ENCODE data around the gene CYTH1. TPM values are rescaled to one million over a fixed set of nuclear protein-coding genes. Genes with fewer than 3 reads are reported as not detected.

The CYTH1 gene
- total RNA-seq, 1 donor, result 21.4 TPM

DNA sequence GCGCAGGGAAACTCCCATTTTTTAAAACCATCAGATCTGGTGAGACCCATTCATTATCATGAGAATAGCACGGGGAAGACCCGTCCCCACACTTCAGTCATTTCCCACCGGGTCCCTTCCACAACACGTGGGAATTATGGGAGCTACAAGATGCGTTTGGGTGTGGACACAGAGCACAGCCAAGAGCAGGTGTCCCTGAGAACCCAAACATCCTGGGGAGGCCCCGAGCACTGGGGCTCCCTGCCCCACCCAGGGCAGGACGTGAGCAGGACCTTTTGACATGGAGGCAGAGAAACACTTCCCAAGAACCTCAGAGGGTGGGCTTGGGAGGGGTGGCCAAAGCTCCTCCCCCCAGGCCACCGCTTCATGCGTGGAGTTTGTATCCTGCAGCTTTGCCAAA lies 115.0 kb downstream of the CYTH1 start:
- no peaks in the 10 kb centered on the region for H3K36me3 ChIP-seq (ENCODE audit: insufficient read depth, low read length)
- H3K27ac ChIP-seq (ENCODE audit: low read depth, low read length), result no peak overlapping the region
- H3K4me1 ChIP-seq (ENCODE audit: insufficient read depth, low read length), result peaks cover 6% of the 10 kb centered on the region
- H3K4me3 ChIP-seq (ENCODE audit: insufficient read depth, low read length), result no peak overlapping the region
- TF ChIP-seq, protein P1, sequence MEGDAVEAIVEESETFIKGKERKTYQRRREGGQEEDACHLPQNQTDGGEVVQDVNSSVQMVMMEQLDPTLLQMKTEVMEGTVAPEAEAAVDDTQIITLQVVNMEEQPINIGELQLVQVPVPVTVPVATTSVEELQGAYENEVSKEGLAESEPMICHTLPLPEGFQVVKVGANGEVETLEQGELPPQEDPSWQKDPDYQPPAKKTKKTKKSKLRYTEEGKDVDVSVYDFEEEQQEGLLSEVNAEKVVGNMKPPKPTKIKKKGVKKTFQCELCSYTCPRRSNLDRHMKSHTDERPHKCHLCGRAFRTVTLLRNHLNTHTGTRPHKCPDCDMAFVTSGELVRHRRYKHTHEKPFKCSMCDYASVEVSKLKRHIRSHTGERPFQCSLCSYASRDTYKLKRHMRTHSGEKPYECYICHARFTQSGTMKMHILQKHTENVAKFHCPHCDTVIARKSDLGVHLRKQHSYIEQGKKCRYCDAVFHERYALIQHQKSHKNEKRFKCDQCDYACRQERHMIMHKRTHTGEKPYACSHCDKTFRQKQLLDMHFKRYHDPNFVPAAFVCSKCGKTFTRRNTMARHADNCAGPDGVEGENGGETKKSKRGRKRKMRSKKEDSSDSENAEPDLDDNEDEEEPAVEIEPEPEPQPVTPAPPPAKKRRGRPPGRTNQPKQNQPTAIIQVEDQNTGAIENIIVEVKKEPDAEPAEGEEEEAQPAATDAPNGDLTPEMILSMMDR (IDR thresholded peaks at IDR 0.05; ENCODE audit: extremely low read depth, low read depth, low read length), result no peak
- peaks cover 3% of the 10 kb centered on the region for H3K27me3 ChIP-seq (ENCODE audit: insufficient read depth, low read length)
- DNase-seq (ENCODE audit: insufficient read length, low spot score, missing footprints), result no peak
- no peaks in the 10 kb centered on the region for H4K20me1 ChIP-seq (ENCODE audit: insufficient read depth, low read length)
- no peaks in the 10 kb centered on the region for H3K9me3 ChIP-seq (ENCODE audit: low read depth, low read length)
- no peak overlapping the region for H2AFZ ChIP-seq (ENCODE audit: low read length)
- H3K4me2 ChIP-seq (ENCODE audit: insufficient read depth, low read length), result no peak overlapping the region
- H3K79me2 ChIP-seq (ENCODE audit: insufficient read depth, low read length), result no peaks in the 10 kb centered on the region

DNA sequence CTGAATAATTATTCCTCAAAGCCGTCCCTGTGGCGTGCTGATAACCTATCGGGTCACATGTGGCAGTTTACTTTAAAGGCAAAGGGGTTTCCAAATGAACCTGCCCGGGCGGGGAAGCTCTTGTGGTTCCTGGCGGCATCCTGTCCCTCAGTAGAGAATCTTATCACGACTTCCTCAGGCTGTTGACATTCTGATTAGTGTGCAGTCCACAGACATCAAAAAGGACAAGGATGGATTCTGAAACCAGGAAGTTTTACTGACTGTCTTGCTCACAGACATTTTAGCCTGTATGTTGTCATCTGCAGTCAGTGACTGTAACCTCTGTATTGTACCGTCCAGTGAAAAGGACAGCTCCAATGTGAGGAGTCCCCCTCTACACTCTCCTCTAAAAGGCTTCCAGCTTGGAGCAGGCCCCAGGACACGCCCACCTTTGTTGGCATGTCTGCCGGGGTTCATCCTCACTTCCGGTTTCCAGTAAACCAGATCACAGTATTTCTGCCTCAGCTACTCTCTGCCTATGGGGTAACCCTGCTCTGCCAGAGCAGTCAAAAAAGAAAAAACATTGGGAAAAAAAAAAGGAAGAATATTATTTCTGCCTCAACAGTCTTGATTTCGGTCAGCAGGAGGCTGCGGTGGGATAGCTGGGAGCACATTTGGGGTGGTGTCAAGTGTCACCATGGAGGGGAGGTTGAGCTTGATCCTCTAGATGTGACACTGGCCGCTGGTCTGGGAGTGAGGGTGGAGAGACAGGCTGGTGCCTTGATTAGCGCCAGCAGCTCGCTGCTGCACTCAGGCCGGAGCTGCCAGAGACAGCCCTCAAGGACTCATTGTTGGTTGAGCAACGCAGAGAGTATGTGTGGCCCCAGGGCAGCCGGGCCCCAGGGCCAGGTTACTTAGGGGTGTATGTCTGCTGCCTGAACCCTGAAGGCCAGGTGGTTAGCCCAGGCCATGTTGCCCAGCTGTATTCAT lies 115.8 kb downstream of the CYTH1 start:
- DNase-seq (ENCODE audit: insufficient read length, low spot score, missing footprints), result no peak
- peak overlapping the region; percentile 65 for H2AFZ ChIP-seq (ENCODE audit: low read length)

DNA sequence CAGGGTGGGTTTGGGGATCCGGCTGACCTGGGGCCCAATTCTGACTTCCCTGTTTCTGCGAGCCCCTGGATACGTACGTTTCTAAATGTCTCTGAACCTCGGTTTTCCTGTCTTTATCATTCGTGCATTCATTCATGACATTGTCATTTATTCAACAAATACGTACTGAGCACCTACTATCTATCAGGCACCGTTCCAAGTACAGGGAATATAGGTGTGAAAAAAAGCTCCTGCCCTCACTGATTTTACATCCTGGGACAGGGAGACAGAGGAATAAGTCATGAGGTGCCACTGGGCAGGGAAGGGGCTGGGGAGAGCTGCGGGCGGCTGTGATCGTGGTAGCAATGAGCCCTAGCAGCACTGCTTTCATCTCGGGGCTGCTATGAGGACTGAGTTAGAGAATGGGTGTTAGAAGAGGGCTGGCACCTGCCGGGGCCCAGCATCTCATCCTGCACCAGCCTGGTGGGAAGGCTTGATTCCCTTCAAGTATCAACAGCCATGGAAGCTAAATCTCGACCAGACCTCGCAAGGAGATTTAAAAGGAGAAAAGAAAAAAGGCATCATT lies 116.6 kb downstream of the CYTH1 start:
- Histone ChIP-seq H3K27me3 (ENCODE audit: insufficient read depth, low read length) (peaks cover 6% of the 10 kb centered on the region), H3K79me2 (ENCODE audit: insufficient read depth, low read length) (no peaks in the 10 kb centered on the region), H4K20me1 (ENCODE audit: insufficient read depth, low read length) (no peaks in the 10 kb centered on the region), H3K27ac (ENCODE audit: low read depth, low read length) (no peak overlapping the region), H3K4me1 (ENCODE audit: insufficient read depth, low read length) (peaks cover 6% of the 10 kb centered on the region), H3K9me3 (ENCODE audit: low read depth, low read length) (no peaks in the 10 kb centered on the region), H3K4me2 (ENCODE audit: insufficient read depth, low read length) (no peak overlapping the region), H3K4me3 (ENCODE audit: insufficient read depth, low read length) (no peak overlapping the region), H2AFZ (ENCODE audit: low read length) (no peak overlapping the region), H3K36me3 (ENCODE audit: insufficient read depth, low read length) (no peaks in the 10 kb centered on the region)
- DNase-seq (ENCODE audit: insufficient read length, low spot score, missing footprints), result no peak
- TF ChIP-seq, protein P1 (IDR thresholded peaks at IDR 0.05; ENCODE audit: extremely low read depth, low read depth, low read length), result no peak

More for the DNA sequence above, 115.8 kb downstream of the CYTH1 start:
- Histone ChIP-seq H3K4me3 (ENCODE audit: insufficient read depth, low read length) (no peak overlapping the region), H3K4me2 (ENCODE audit: insufficient read depth, low read length) (no peak overlapping the region), H3K27me3 (ENCODE audit: insufficient read depth, low read length) (peaks cover 3% of the 10 kb centered on the region), H4K20me1 (ENCODE audit: insufficient read depth, low read length) (no peaks in the 10 kb centered on the region), H3K9me3 (ENCODE audit: low read depth, low read length) (no peaks in the 10 kb centered on the region), H3K36me3 (ENCODE audit: insufficient read depth, low read length) (no peaks in the 10 kb centered on the region), H3K27ac (ENCODE audit: low read depth, low read length) (no peak overlapping the region), H3K4me1 (ENCODE audit: insufficient read depth, low read length) (peaks cover 6% of the 10 kb centered on the region), H3K79me2 (ENCODE audit: insufficient read depth, low read length) (no peaks in the 10 kb centered on the region)
- TF ChIP-seq, protein P1 (IDR thresholded peaks at IDR 0.05; ENCODE audit: extremely low read depth, low read depth, low read length), result no peak
